AG04449 (cell line): ENCODE data around the gene TNS3.
"Not testable (repeated sequence)": the region's sequence is repeated elsewhere in the genome, so short reads cannot be mapped to it uniquely, and the experiment has no call there.

Source experiments
- CTCF ChIA-PET: fragments of 350-600 bp; formaldehyde crosslinking; extraction: SDS; loops from one replicate; lab custom pipeline; 2021; ENCODE audit warnings: antibody characterized with exemption; lab: Yijun Ruan, JAX
- POLR2A ChIA-PET: fragments of 400-600, 350-600 bp; formaldehyde crosslinking; extraction: SDS; loops from one replicate; lab custom pipeline; 2020; ENCODE audit warnings: antibody characterized with exemption, inconsistent platforms; lab: Yijun Ruan, JAX
- DNase-seq: peaks from one replicate; pipeline ENCODE4 v3.0.0-alpha.2; 2010; ENCODE audit warnings: low read depth, low spot score
- H3K4me3 ChIP-seq: 2 replicates; pipeline ENCODE4 v1.5.1; 2011; ENCODE audit warnings: low read depth, mild to moderate bottlenecking, control low read depth, low read length
- TF ChIP-seq, protein P1 (sequence below): IDR thresholded peaks from one replicate; pipeline ENCODE4 v1.5.1; 2011; ENCODE audit warnings: mild to moderate bottlenecking, moderate library complexity, low read length, control low read depth, inconsistent platforms; ENCODE audit not compliant: insufficient read depth; ENCODE audit errors: missing control alignments

Gene TNS3

DNA sequence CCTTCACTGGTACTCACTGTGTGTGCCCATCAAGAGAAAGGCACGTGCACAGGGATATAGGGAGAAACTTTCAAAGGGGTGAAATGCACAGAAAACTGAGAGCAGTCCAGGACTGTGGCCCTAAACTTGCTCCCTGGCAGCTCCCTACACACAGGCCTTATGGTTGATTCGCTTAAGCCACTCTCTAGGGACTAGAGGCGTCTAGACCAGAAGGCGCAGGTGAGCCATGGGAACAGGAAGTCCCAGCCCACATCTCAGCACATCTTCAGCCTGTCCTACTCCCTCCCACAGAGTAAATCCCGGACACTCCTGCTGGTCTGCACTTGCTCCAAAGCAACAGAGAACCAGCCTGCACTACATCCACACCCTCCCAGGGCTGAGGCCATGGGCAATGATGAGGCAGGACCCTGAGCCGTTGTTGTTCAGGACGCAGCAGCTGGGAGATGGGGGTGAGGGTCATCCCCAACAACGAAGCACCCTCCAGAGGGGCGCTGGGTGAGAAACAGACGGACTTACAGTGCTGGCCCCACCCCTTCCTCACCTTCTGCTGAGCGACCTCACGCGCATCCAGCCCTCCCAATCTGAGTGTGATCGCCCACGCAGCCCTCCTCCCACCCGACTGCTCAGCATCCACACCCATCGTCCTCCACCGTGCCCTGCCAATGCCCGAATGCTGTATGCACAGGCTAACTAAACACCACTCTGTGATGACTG is 109.3 kb downstream of the TNS3 start:
- CTCF ChIA-PET = no interaction called here
- POLR2A ChIA-PET = no interaction called here
- no peak overlapping the region for H3K4me3 ChIP-seq
- TF ChIP-seq, protein P1, sequence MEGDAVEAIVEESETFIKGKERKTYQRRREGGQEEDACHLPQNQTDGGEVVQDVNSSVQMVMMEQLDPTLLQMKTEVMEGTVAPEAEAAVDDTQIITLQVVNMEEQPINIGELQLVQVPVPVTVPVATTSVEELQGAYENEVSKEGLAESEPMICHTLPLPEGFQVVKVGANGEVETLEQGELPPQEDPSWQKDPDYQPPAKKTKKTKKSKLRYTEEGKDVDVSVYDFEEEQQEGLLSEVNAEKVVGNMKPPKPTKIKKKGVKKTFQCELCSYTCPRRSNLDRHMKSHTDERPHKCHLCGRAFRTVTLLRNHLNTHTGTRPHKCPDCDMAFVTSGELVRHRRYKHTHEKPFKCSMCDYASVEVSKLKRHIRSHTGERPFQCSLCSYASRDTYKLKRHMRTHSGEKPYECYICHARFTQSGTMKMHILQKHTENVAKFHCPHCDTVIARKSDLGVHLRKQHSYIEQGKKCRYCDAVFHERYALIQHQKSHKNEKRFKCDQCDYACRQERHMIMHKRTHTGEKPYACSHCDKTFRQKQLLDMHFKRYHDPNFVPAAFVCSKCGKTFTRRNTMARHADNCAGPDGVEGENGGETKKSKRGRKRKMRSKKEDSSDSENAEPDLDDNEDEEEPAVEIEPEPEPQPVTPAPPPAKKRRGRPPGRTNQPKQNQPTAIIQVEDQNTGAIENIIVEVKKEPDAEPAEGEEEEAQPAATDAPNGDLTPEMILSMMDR = no peak
- DNase-seq = no peak

- ChIA-PET CTCF (interaction anchor here (0.7 kb wide), 1 partner anchor 17 kb away, joined by 3 read pairs; no protein-coding TSS in a partner anchor), POLR2A (no interaction called here)
- H3K4me3 ChIP-seq = no peak overlapping the region
- TF ChIP-seq, protein P1 = no peak
- DNase-seq = no peak
These were observed 110.1 kb downstream of the TNS3 start for GRCh38 chr7:47471831-47472230.

DNA sequence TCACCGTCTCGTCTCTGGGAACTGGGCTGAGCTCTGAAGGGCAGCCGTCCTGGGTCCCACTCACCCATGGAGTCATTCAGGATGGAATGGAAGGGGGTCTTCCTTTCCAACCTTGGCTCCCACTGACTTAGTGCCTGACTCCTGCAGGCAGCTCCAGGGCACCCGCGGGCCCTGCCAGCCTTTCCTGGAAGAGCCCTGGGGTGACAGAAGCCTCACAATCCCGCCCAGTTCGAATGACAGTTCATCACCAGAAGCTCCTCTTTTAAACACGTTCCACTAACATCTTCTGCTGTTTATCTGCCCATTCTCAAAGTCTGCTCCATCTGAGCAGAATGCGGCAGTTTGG is 110.6 kb downstream of the TNS3 start:
- no peak overlapping the region for H3K4me3 ChIP-seq
- ChIA-PET POLR2A (no interaction called here), CTCF (interaction anchor here (0.7 to 1.2 kb wide), 2 partner anchors 14 to 16 kb away, joined by 3 to 4 read pairs; no protein-coding TSS in a partner anchor)
- TF ChIP-seq, protein P1 = no peak
- DNase-seq = no peak

DNA sequence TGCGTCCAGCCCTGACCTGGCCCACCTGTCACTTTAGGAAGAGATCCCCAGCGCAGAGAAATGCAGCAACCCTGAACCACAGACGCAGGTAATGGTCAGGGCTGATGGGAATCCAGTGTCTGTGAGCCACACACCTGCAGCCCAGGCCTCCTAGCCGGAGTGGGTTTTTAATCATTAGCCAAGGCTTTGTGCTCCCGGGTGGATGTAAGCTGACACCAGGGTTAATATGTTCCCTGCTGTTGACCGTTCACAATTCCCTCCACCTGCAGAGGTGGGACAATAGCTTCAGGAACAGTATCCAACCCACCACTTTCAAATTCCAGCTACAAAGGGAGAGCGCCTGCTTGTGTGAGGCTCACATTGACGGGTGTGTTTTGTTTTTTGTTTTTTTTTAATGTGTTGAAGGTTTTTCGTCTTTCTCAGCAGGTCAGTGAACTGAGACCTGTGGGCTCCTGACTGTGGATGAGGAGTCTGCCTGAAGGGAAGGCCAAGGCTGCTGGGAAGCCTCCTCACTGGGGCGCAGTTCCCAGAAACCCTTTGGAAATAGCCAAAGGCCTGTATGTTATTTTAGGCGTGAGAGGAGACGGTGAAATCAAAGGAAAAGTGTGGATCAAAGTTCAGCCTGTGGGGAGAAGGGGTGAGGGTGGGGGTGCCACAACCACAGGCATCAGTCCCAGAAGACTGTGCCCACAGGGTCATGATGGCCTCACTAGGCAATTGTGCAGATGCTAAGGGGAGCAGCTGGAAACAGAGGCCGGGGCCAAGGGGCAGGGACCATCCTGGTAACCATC is 111.1 kb downstream of the TNS3 start:
- ChIA-PET CTCF (interaction anchor here (0.7 to 1.2 kb wide), 2 partner anchors 14 to 16 kb away, joined by 3 to 4 read pairs; no protein-coding TSS in a partner anchor), POLR2A (interaction anchor here (0.9 kb wide), 1 partner anchor 335 kb away, joined by 3 read pairs; no protein-coding TSS in a partner anchor)
- DNase-seq = no peak
- H3K4me3 ChIP-seq = no peak overlapping the region
- TF ChIP-seq, protein P1 = no peak

GRCh38 chr7:47469846-47470245 is 112.1 kb downstream of the TNS3 start:
- CTCF ChIA-PET, POLR2A ChIA-PET, DNase-seq, H3K4me3 ChIP-seq: not testable (repeated sequence)

GRCh38 chr7:47466832-47467231 is 115.1 kb downstream of the TNS3 start:
- TF ChIP-seq, protein P1 = no peak
- ChIA-PET CTCF (interaction anchor here (1.5 kb wide), 1 partner anchor 32 kb away, joined by 5 read pairs; no protein-coding TSS in a partner anchor), POLR2A (no interaction called here)
- H3K4me3 ChIP-seq = no peak overlapping the region
- DNase-seq = no peak
